Measurements from ENCODE around the gene ADAMTS18. TPM values are rescaled to one million over a fixed set of nuclear protein-coding genes. Genes with fewer than 3 reads are reported as not detected.

The ADAMTS18 gene
- total and polyA plus RNA-seq, 4 donors = under 0.01 to 0.17 TPM; not detected in 2

- TF ChIP-seq HNF4G (IDR thresholded peaks at IDR 0.05) (no peak), SP1 (IDR thresholded peaks at IDR 0.05) (no peak), NR2F2 (IDR thresholded peaks at IDR 0.05) (no peak), MAX (IDR thresholded peaks at IDR 0.05) (no peak), TAF1 (conservative IDR thresholded peaks at IDR 0.05) (no peak), GABPA (IDR thresholded peaks at IDR 0.05 in 1 of 2, conservative IDR thresholded peaks at IDR 0.05 in 1 of 2) (no peak)
Observed at GRCh38 chr16:77480681-77481315, 46.0 kb upstream of the ADAMTS18 start (continued).

DNA sequence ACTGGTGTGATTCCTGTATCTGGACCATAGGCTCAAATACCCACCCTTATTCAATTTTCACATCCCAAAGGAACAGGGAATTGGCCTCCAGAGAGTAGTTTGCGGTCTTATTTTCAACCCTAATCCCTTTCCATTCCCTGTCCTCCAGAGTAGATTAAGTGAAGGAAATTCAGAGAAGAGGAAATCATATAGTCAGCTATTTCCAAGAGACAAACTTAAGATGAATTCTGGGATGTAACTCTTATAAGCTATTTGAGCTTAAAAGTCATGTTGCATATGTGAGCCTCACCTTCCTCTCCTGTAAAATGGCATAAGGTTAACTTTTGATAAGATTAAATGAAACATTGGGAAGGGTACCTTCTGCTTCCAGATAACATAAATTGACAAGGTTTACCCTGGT, 37.4 kb upstream of the ADAMTS18 start:
- no peak overlapping the region for H3K9ac ChIP-seq (ENCODE audit: low read depth in 1 of 2, low read length in 2 of 2)
- no peak overlapping the region for H3K27ac ChIP-seq (ENCODE audit: low read depth in 1 of 2, low read length in 2 of 2)
- peaks cover 0 to 1% (median 0%) of the 10 kb centered on the region in 4 donors for H3K4me1 ChIP-seq (ENCODE audit: control insufficient read depth in 4 of 4, insufficient read depth in 4 of 4, low read length in 3 of 4)
- DNase-seq (ENCODE audit: low spot score) = no peak
- H3K4me3 ChIP-seq (ENCODE audit: low read depth in 1 of 3, low read length in 3 of 3) = no peak overlapping the region
- peaks cover 0 to 4% (median 0%) of the 10 kb centered on the region in 4 donors for H3K27me3 ChIP-seq (ENCODE audit: control insufficient read depth in 4 of 4, insufficient read depth in 4 of 4, low read length in 3 of 4)
- no peaks in the 10 kb centered on the region for H3K36me3 ChIP-seq (ENCODE audit: control insufficient read depth in 4 of 4, insufficient read depth in 3 of 4, low read depth in 1 of 4, low read length in 3 of 4)
- TF ChIP-seq TAF1 (conservative IDR thresholded peaks at IDR 0.05) (no peak), JUND (IDR thresholded peaks at IDR 0.05) (no peak), SP1 (IDR thresholded peaks at IDR 0.05) (no peak), HNF4G (IDR thresholded peaks at IDR 0.05) (no peak), FOXA2 (IDR thresholded peaks at IDR 0.05) (no peak), RAD21 (IDR thresholded peaks at IDR 0.05) (no peak), NR2F2 (IDR thresholded peaks at IDR 0.05) (no peak), CTCF (IDR thresholded peaks at IDR 0.05; ENCODE audit: low read depth, low read length, missing input control) (no peak), YY1 (IDR thresholded peaks at IDR 0.05) (no peak), GABPA (IDR thresholded peaks at IDR 0.05 in 1 of 2, conservative IDR thresholded peaks at IDR 0.05 in 1 of 2) (no peak), FOXA1 (IDR thresholded peaks at IDR 0.05) (no peak), HNF4A (conservative IDR thresholded peaks at IDR 0.05) (no peak), RXRA (IDR thresholded peaks at IDR 0.05) (no peak)
- TF ChIP-seq, protein P1, sequence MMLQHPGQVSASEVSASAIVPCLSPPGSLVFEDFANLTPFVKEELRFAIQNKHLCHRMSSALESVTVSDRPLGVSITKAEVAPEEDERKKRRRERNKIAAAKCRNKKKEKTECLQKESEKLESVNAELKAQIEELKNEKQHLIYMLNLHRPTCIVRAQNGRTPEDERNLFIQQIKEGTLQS (IDR thresholded peaks at IDR 0.05) = no peak
- TF ChIP-seq, protein P2, sequence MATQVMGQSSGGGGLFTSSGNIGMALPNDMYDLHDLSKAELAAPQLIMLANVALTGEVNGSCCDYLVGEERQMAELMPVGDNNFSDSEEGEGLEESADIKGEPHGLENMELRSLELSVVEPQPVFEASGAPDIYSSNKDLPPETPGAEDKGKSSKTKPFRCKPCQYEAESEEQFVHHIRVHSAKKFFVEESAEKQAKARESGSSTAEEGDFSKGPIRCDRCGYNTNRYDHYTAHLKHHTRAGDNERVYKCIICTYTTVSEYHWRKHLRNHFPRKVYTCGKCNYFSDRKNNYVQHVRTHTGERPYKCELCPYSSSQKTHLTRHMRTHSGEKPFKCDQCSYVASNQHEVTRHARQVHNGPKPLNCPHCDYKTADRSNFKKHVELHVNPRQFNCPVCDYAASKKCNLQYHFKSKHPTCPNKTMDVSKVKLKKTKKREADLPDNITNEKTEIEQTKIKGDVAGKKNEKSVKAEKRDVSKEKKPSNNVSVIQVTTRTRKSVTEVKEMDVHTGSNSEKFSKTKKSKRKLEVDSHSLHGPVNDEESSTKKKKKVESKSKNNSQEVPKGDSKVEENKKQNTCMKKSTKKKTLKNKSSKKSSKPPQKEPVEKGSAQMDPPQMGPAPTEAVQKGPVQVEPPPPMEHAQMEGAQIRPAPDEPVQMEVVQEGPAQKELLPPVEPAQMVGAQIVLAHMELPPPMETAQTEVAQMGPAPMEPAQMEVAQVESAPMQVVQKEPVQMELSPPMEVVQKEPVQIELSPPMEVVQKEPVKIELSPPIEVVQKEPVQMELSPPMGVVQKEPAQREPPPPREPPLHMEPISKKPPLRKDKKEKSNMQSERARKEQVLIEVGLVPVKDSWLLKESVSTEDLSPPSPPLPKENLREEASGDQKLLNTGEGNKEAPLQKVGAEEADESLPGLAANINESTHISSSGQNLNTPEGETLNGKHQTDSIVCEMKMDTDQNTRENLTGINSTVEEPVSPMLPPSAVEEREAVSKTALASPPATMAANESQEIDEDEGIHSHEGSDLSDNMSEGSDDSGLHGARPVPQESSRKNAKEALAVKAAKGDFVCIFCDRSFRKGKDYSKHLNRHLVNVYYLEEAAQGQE (IDR thresholded peaks at IDR 0.05) = no peak
- TF ChIP-seq, protein P3, sequence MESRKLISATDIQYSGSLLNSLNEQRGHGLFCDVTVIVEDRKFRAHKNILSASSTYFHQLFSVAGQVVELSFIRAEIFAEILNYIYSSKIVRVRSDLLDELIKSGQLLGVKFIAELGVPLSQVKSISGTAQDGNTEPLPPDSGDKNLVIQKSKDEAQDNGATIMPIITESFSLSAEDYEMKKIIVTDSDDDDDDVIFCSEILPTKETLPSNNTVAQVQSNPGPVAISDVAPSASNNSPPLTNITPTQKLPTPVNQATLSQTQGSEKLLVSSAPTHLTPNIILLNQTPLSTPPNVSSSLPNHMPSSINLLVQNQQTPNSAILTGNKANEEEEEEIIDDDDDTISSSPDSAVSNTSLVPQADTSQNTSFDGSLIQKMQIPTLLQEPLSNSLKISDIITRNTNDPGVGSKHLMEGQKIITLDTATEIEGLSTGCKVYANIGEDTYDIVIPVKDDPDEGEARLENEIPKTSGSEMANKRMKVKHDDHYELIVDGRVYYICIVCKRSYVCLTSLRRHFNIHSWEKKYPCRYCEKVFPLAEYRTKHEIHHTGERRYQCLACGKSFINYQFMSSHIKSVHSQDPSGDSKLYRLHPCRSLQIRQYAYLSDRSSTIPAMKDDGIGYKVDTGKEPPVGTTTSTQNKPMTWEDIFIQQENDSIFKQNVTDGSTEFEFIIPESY (IDR thresholded peaks at IDR 0.05) = no peak
- WGBS = 88% methylated on average over 1 of the region's 1 CpG
- H3K9me3 ChIP-seq (ENCODE audit: control insufficient read depth in 4 of 4, low read length in 3 of 4) = no peaks in the 10 kb centered on the region

Measured in liver (tissue), 9 donors.